HG03442 (cell line): ENCODE results near the gene NKAP.
"Not testable (repeated sequence)": the region's sequence is repeated elsewhere in the genome, so short reads cannot be mapped to it uniquely, and the experiment has no call there.

Experiments
- ATAC-seq: cut with Tn5 transposase; IDR thresholded peaks from one replicate; pipeline ENCODE4 v1.9.1; 2021; ENCODE audit warnings: mild to moderate bottlenecking, moderate library complexity; ENCODE audit not compliant: unreplicated experiment

The NKAP gene

DNA sequence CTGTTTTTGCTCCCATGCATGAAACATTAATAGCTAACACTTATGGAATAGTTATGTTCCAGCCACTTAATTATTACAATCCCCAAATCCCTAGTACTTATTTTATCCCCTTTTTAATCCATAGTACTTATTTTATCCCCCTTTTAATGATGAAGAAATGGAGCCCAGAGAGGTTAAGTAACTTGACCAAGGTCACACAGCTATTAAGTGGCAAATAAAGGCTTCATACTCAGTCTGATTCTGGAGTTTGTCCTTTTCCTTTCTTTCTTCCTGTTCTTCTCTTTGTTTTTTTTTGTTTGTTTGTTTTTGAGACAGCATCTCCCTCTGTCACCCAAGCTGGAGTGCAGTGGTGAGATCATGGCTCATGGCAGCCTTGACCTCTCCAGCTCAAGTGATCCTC, 2.2 kb downstream of the NKAP start:
- ATAC-seq = no peak

DNA sequence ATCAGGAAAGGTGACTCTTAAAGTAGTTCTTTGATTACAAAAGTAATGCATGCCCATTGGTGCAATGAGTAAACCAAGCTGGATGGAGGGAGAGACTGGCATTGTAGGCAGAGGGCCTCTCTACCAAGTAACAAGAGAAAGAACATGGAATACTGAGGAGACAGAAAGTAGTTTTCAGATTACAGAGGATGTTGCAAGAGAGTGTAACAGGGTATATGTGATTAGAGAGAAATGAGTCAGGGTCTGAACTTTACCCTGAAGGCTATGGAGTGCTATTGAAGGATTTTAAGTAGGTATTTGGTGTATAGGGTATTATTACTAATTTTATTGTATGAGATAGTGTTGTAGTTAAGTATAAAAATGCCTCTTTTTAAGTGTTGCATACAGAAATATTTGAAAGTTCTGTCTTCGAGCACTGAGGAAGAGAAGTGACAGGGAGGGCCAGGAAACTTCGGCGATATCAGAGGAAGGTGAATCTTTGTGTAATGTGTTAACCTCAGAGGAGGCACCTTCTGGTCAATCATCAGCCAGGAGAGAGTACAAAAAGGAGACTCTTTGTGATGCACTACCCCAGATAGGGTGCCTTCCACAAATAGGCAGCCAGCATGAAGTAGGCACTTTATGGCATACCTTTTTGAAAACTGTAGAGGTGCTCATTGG, 8.2 kb downstream of the NKAP start:
- ATAC-seq = no peak

DNA sequence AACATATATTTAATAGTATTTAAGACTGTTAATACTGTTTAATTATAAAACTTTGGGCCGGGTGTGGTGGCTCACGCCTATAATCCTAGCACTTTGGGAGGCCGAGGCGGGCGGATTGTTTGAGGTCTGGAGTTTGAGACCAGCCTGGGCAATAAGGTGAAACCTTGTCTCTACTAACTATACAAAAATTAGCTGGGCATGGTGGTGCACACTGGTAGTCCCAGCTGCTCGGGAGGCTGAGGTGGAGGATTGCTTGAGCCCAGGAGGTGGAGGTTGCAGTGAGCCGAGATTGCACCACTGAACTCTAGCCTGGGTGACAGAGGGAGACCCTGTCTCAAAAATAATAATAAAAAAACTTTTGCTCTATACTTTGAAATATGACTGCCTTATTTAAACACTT, 21.2 kb downstream of the NKAP start:
- not testable (repeated sequence) for ATAC-seq

DNA sequence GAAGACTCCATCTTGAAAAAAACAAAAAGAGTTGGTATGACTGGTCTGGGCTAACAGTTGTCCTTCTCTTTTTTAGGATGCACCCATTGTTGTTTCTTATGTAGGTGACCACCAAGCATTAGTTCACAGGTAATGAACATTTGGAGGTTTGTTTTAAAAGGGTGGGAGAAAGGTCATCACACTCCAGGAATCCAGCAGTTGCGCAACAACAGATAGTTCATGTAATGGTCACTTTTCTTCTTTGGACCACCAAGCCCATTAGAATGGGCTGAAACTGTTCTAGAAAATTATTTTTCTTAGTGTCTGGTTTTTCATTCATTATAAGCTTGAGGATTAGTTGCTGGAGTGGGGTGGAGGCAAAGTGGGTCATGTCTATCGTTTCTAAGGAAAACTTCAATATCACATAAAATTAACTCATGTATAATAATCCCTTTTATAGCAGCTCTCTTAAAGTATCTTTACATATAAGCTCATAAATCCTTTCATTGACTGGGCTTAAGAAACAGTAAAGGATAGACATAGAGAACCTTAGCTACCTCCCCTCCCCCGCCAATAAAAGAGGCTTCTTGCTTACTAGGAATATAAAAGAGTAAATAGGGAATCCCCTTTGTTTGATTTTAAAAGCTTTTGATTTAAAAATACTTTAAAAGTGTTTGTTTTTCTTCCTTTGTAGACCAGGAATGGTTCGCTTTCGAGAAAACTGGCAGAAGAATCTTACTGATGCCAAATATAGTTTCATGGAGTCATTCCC, 23.5 kb downstream of the NKAP start:
- ATAC-seq = no peak

DNA sequence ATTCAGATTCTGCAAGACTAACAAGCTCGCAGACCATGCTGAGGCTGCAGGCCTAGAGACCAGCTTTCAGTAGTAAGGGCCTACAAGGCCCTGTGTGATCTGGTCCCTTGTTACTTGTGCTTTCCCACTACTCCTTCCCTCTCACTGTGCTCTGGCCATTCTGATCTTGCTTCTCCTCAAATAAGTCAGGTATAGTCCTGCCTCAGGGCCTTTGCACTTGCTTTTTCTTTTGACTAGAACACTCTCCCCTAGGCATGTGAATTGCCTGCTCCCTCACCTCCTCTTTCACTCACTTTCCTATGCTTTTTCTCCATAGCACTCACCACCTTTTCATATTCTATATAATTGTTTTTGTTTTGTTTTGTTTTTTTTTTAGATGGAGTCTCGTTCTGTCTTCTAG, 25.7 kb downstream of the NKAP start:
- ATAC-seq = no peak

DNA sequence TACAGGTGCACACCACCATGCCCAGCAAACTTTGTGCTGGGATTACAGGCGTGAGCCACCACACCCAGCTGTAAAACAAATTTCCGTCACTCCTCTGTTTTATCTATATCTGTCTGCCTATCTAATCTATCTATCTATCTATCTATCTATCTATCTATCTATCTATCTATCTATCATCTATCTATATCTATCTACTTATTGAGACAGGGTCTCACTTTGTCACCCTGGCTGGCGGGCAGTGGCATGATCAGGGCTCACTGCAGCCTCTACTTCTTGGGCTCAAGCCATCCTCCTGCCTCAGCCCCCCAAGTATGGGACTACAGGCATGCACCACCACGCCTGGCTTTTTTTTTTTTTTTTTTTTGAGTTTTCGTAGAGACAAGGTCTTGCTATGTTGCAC, 27.2 kb downstream of the NKAP start:
- ATAC-seq = no peak

DNA sequence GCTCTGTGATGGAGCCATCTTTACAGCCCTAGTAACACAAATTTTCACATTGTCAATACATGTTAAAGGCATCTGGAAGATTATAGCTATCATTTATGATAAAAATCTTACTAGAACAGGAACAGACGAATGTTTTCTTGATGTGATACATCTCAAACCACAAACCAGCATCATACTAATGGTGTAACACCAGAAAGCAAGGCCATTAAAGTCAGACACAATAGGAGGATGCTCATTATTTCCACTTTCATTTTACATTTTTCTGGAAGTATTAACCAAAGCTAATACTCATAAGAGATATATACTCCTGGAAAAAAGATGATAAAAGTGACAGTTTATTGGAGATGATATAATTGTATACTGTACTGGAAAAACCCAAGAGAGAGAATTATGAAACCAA, 42.6 kb downstream of the NKAP start:
- ATAC-seq = no peak

DNA sequence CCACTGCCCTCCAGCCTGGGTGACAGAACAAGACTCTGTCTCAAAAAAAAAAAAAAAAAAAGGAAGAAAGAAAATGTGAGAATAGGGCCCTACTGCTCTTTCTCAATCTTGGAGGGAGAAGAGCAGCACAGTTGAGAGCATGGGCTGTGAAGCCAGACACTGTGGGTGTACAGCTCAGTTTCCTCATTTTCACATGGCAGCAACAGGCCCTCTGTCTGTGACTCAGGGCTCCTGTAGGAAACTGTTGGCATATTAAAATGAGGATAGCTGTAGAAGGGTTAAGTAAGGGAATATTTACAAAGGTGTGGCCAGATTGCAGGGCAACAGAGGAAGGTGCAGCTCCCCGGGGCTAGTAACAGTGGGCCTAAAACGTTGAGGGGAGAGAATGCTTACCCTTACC, 44.4 kb downstream of the NKAP start:
- no peak for ATAC-seq

DNA sequence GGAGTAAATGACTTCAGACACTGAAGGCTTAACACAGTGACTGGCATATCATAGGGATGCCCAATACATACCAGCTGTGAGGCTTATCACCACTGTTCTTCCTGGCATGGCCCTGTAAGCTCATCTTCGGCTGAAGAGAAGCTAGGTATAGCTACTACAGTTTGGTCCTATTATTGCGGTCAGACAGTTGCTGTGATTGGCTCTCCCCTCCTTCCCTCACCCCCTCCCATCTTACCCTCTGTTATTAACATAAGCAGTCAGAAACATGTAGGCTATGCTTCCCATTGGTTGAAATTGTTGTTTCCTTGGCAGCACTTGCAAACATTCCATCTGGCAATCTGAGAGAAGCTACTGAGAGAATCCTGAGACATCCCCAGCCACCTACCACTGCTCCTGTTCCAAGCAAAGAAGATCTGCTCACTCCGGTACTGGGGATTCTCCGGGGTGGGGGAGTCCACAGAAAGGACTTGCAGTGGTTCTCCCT, 47.7 kb downstream of the NKAP start, which contains the start of gene AKAP14:
AKAP14 (plus strand) TSS at position 51 of the 484 bp plus-strand sequence. CDS start 7,331 bp downstream, outside the sequence.
- ATAC-seq = no peak

DNA sequence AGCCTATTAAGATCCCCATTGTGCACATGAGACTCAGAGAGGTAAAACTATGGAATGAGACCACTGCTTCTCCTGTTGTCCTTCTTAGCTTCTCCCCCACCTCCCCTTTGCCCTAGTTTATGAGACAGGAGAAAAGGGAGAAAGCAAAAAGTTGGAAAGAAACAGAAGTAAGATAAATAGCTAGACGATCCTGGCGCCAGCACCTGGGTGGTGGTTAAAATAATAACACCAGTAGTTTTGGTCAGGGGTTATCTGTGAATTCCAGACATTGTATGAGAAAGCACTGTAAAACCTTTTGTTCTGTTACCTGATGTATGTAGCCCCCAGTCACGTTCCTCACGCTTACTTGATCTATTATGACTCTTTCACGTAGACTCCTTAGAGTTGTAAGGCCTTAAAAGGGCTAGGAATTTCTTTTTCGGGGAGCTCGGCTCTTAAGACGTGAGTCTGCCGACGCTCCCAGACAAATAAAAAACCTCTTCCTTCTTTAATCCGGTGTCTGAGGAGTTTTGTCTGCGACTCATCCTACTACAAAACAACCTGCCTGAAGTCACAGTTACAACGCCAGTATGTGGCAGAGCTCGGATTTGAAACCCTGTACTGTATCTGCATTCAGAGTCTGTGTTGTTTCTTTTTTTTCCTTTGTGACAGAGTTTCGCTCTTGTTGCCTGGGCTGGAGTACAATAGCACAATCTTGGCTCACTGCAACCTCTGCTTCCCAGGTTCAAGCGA, 51.4 kb downstream of the NKAP start:
- ATAC-seq = not testable (repeated sequence)

DNA sequence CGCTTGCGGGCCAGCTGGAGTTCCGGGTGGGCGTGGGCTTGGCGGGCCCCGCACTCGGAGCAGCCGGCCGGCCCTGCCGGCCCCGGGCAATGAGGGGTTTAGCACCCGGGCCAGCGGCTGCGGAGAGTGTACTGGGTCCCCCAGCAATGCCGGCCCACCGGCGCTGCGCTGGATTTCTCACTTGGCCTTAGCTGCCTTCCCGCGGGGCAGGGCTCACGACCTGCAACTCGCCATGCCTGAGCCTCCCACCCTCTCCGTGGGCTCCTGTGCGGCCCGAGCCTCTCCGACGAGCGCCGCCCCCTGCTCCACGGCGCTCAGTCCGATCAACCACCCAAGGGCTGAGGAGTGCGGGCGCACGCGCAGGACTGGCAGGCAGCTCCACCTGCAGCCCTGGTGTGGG, 52.9 kb downstream of the NKAP start:
- not testable (repeated sequence) for ATAC-seq

DNA sequence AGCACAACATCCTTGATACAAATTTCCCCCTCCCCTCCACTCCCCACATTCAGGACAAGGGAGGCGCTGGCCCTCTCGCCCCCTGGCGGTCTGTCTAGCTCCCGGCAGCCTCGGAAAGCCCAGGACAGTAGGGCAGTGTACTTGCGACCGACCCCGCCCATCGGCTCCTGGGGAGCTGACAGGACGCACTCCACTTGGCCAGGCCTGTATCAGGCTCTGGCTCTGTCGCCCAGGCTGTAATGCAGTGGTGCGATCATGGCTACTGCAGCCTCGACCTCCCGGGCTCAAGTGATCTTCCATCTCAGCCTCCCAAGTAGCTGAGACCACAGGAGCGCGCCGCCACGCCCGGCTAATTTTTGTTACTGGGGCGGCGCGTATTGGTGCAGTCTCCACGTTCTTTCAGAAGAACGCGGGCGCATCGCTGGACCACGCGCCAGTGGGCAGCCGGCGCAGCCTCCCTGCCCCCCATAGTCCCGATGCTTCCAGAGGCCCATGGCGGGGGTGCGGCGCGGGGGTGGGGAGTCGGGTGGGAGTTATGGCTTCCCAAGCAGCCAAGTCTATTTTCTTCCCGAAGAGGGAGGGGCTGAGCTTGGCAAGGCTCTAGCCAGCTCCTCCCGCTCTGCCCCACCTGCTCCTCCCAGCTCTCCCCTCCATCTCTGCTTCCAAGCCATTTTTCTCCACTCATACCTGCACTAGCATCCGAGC, 55.7 kb downstream of the NKAP start:
- ATAC-seq = peak; percentile 65

DNA sequence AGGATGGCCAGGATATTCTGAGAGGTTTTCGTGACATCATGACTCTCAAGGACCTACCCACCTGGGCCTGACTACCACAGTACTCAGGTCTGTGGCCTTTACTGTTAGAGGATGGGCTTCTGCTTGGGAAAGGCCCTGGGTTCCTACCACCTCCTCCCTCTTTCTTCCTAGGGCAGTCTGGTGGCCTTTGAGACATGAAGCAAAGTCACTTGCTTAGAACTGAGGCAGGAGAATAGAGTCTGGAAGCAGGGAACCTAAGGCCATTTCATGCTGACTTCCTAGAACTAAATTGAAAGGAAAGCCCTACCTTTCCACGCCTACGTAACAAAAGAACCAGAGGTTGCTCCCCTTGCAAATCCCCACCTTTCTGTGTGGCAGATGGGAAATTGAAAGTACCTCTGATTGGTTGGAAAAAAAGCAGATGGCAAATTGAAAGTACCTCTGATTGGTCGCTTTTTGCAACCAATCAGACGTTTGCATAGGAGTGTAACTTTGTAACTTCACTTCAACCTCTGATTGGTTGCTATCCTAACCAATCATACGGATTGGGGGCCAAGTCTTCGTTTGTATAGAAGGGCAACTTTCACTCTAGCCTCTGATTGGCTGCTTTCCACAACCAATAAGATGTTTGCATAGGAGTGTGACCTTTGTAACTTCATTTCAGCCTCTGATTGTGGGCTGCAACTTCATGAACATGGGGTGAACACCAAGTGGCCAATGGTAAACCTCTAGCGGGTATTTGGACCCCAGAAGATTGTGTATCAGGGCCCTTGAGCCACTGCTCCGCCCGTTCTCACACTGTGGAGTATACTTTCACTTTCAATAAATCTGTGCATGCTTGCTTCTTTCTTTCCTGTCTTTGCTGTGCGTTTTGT, 57.8 kb downstream of the NKAP start:
- peak; percentile 50 for ATAC-seq

DNA sequence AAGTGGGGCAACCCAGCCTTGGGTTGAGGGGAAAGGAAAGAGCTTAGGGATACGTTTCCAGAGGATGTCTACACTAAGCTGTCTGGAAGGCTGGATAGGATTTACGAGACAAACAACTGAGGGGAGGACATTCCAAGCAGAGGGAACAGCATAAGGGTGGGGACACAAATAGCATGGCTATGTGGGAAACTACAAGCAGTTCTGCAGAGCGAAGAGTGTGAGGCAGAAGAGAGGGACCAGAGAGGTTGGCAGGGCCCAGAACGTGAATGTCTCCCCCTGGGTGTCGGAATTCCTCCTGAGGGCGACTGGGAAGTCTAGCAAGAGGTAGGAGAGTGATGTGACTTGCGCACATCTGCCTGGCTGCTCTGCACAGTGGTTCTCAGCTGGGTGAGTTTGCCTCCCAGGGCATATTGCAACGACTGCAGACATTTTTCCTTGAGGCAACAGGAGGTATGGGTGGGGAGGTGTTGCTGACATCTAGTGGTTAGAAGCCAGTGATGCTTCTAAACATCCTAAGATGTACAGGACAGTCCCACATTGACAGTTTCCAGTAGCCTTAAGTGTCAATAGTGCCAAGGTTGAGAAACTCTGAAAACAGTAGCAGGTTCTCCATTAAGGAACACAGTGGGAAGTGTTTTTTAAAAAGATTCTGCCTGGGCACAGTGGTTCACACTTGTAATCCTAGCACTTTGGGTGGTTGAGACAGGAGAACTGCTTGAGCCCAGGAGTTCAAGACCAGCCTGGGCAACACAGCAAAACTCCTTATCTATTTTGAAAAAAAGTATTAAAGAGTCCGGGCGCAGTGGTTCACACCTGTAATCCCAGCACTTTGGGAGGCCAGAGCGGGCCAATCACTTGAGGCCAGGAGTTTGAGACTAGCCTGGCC, 62.8 kb downstream of the NKAP start:
- peak; percentile 66 for ATAC-seq

DNA sequence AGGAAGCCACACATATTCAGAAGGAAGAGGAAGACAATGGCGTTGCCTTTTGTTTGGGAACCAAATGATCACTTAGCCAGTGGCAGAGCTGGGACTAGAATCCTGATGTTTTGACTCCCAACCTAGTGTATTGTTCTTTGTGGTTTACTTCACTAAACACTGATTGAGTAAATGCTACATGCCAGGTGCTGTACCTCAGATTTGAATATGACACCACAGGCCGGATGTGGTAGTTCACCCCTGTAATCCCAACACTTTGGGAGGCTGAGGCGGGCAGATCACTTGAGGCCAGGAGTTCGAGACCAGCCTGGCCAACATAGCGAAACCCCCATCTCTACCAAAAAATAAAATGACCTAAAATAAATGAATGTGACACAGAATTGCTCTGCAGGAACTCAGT, 63.5 kb downstream of the NKAP start:
- no peak for ATAC-seq

DNA sequence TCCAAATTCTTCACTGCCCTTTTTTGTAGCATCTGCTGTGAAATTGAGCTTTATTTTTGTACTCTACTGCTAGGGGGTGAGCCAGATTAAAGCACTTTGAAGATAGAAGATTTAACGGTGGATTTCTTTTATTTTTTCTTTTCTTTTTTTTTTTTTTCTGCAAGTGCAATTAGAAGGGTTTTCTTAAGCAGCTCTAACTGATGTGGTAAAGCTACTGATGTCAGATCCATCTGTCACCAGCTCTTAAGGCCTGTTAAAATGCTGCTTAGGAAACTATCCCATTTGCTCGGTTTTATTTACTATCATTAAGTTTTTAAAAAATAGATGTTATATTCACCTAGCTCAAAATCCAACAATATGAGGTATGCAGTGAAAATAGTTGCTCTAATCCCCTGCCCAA, 64.8 kb downstream of the NKAP start:
- no peak for ATAC-seq

DNA sequence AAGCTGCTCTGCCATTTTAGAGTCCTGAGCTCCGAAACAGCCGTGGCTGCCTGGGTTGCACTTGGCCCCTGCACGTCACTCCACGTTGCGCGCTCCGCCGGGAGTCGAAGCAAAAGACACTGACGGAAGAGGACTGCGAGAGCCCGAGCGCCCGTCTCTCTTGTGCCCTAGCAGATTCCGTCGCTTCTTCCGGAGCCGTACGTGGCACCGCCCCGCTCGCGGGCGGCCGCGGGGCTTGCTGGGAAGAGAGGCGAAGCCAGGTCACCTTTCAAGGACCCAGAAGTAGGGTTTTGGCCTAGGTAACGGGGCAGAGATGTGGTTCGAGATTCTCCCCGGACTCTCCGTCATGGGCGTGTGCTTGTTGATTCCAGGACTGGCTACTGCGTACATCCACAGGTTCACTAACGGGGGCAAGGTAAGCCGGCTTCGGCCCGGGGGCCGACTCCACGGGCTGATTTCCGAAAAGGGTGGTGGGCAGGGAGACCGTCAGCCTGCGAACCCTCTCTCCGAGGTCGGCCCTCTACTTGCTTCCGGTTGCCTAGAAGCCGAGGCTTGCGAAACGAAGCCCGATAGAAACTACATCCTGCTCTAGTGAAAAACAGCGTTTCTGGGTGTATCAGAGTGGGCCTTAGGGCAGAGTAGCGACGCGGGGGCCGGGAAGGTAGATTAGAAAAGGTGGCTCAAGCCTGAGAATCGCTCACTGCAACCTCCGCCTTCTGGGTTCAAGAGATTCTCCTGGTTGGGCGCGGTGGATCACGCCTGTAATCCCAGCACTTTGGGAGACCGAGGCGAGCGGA, 71.8 kb downstream of the NKAP start, which contains the start of the genes NDUFA1 and RNF113A:
NDUFA1 (plus strand) TSS at position 234 of the 797 bp plus-strand sequence; CDS start at position 314, 80 bp downstream.
RNF113A (minus strand) TSS at position 135 of the 797 bp plus-strand sequence; CDS start at position 15, 120 bp downstream.
- ATAC-seq = peak; percentile 91

DNA sequence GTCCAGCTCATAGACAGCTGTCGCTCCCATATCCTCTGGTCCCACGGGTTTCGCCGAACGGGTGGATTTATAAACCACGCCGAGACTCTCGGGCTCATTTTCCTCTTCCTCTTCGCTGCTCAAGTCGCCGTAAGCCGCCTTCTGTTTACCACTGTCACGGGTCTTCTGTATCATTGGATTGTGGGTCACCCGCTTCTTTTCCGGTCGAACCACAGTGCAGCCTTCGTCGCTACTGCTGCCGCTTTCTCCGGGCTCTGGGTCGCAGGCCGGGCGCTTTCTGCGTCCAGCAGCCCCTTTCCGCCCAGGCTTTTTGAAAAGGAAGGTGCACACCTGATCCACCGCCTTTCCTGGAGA, 72.3 kb downstream of the NKAP start:
- peak; percentile 36 for ATAC-seq
